GM21515 (cell line): Measurements from ENCODE around the gene OR6N1.

Source experiments
- ATAC-seq: cut with Tn5 transposase; IDR thresholded peaks from one replicate; pipeline ENCODE4 v1.9.1; 2021; ENCODE audit not compliant: unreplicated experiment

The OR6N1 gene

GRCh38 chr1:158771950-158772866, at the start of gene OR6N1:
OR6N1 (minus strand) TSS chr1:158772195; CDS start chr1:158766682, 5,513 bp downstream.
- no peak for ATAC-seq

- no peak for ATAC-seq
Observed at GRCh38 chr1:158821723-158822122, 49.7 kb upstream of the OR6N1 start.

- ATAC-seq: no peak
Observed at GRCh38 chr1:158819461-158820443, 47.8 kb upstream of the OR6N1 start.

GRCh38 chr1:158818975-158819431, 47.0 kb upstream of the OR6N1 start:
- no peak for ATAC-seq

- no peak for ATAC-seq
Observed at GRCh38 chr1:158818560-158818959, 46.6 kb upstream of the OR6N1 start.

GRCh38 chr1:158814970-158815369, 43.0 kb upstream of the OR6N1 start:
- ATAC-seq: no peak

- no peak for ATAC-seq
Observed at GRCh38 chr1:158813164-158813563, 41.2 kb upstream of the OR6N1 start.

GRCh38 chr1:158812336-158812735, 40.3 kb upstream of the OR6N1 start:
- no peak for ATAC-seq

- ATAC-seq: no peak
Observed at GRCh38 chr1:158810311-158810710, 38.3 kb upstream of the OR6N1 start.

- no peak for ATAC-seq
Observed at GRCh38 chr1:158809862-158810261, 37.9 kb upstream of the OR6N1 start.

GRCh38 chr1:158809256-158809655, 37.3 kb upstream of the OR6N1 start:
- no peak for ATAC-seq

GRCh38 chr1:158806916-158807536, 35.0 kb upstream of the OR6N1 start:
- ATAC-seq: no peak

- ATAC-seq: no peak
Observed at GRCh38 chr1:158803678-158804077, 31.7 kb upstream of the OR6N1 start.

GRCh38 chr1:158801396-158801795, 29.4 kb upstream of the OR6N1 start:
- ATAC-seq: no peak

- no peak for ATAC-seq
Observed at GRCh38 chr1:158800526-158800925, 28.5 kb upstream of the OR6N1 start.

GRCh38 chr1:158799689-158800088, 27.7 kb upstream of the OR6N1 start:
- no peak for ATAC-seq

GRCh38 chr1:158798531-158798930, 26.5 kb upstream of the OR6N1 start:
- no peak for ATAC-seq

GRCh38 chr1:158794247-158794646, 22.3 kb upstream of the OR6N1 start:
- no peak for ATAC-seq

- no peak for ATAC-seq
Observed at GRCh38 chr1:158793604-158794003, 21.6 kb upstream of the OR6N1 start.

- ATAC-seq: no peak
Observed at GRCh38 chr1:158781104-158781503, 9.1 kb upstream of the OR6N1 start, which contains the start of gene OR6N2. OR6N2 (minus strand) TSS chr1:158781204; CDS start chr1:158777635, 3,569 bp downstream.

GRCh38 chr1:158754420-158754819, 17.6 kb downstream of the OR6N1 start, which contains the start of gene OR6K6:
OR6K6 (plus strand) TSS chr1:158754720; CDS start chr1:158754888, 168 bp downstream.
- ATAC-seq: no peak
